HCT116 (cell line): ENCODE measurements around the gene CSAD. TPM values are rescaled to one million over a fixed set of nuclear protein-coding genes. Genes with fewer than 3 reads are reported as not detected.

Source experiments
- ATAC-seq: fragments of 200-7000 bp; cut with Tn5 transposase; 2 replicates; pipeline ENCODE4 v1.9.1; 2020; ENCODE audit warnings: mild to moderate bottlenecking, moderate library complexity
- BruUV-seq: library from RNA; stranded (reverse); fragments of 400-500 nt; replicated peaks from 2 replicates; lab custom pipeline; 2021; lab: Mats Ljungman, UMichigan
- CTCF ChIA-PET: fragments of 300-600 bp; sonication (Branson Sonifier 250); formaldehyde crosslinking; loops from one replicate; lab custom pipeline; 2021; ENCODE audit warnings: antibody characterized with exemption; lab: Charles Lee
- POLR2A ChIA-PET: fragments of 300-600, 350-600 bp; sonication (Branson Sonifier 250); formaldehyde crosslinking; loops from one replicate; lab custom pipeline; 2021; ENCODE audit warnings: antibody characterized with exemption; lab: Charles Lee
- RAD21 ChIA-PET, 2 experiments: fragments of 300-600 bp; sonication (Branson Sonifier 250); formaldehyde crosslinking; loops; one replicate each; lab custom pipeline; 2023; ENCODE audit warnings: low total read pairs in 2 of 2; ENCODE audit not compliant: uncharacterized antibody in 2 of 2, unreplicated experiment in 2 of 2, low non-redundant PET in 1 of 2; lab: Charles Lee
- DNase-seq: peaks from one replicate; pipeline ENCODE4 v3.0.0-alpha.2; 2010; ENCODE audit warnings: low read depth, low spot score
- H2AFZ ChIP-seq: fragments of 200-600 bp; shearing (Covaris generic), sonication (generic); 2 replicates; pipeline ENCODE4 v1.6.1; 2017; ENCODE audit warnings: low read depth, mixed run types, mixed read lengths, antibody characterized with exemption, low read length; ENCODE audit not compliant: poor library complexity, severe bottlenecking
- H3K27ac ChIP-seq: 2 replicates; pipeline ENCODE4 v1.5.1; 2012; ENCODE audit warnings: low read depth, low read length
- H3K27me3 ChIP-seq: fragments of 200-600 bp; sonication (generic); 2 replicates; pipeline ENCODE4 v1.6.1; 2016; ENCODE audit warnings: mixed run types, low read length, mixed read lengths; ENCODE audit not compliant: insufficient read depth
- H3K36me3 ChIP-seq, 2 experiments: fragments of 200-500 bp in 1 of 2; fragments of 200-600 bp in 1 of 2; sonication (Bioruptor generic) in 1 of 2; sonication (generic) in 1 of 2; 2 replicates each; pipeline versions ENCODE4 v1.5.1 to v1.6.1; 2014 to 2016; ENCODE audit warnings: low read length in 2 of 2, inconsistent platforms in 1 of 2, mixed read lengths in 1 of 2, mixed run types in 1 of 2; ENCODE audit not compliant: insufficient read depth in 2 of 2, control insufficient read depth in 1 of 2
- H3K4me1 ChIP-seq, 2 experiments: fragments of 200-600 bp in 1 of 2; sonication (generic) in 1 of 2; 2 replicates each; pipeline versions ENCODE4 v1.5.1 to v1.6.1; 2012 to 2017; ENCODE audit warnings: low read length in 2 of 2, inconsistent platforms in 1 of 2, mild to moderate bottlenecking in 1 of 2, mixed read lengths in 1 of 2, mixed run types in 1 of 2, moderate library complexity in 1 of 2; ENCODE audit not compliant: insufficient read depth in 2 of 2, control insufficient read depth in 1 of 2
- H3K4me2 ChIP-seq: fragments of 200-600 bp; sonication (generic); 2 replicates; pipeline ENCODE4 v1.6.1; 2017; ENCODE audit warnings: mixed run types, low read length, mixed read lengths
- H3K4me3 ChIP-seq, 2 experiments: fragments of 200-600 bp in 1 of 2; sonication (generic) in 1 of 2; replicated peaks in 1 of 2; 2 replicates each; pipeline ENCODE4 v1.5.1; 2011 to 2016; ENCODE audit warnings: low read length in 2 of 2, control low read depth in 1 of 2, low read depth in 1 of 2, mild to moderate bottlenecking in 1 of 2, mixed read lengths in 1 of 2, mixed run types in 1 of 2
- H3K79me2 ChIP-seq: fragments of 200-600 bp; sonication (generic); 2 replicates; pipeline ENCODE4 v1.6.1; 2017; ENCODE audit warnings: mild to moderate bottlenecking, mixed run types, low read length, moderate library complexity, mixed read lengths; ENCODE audit not compliant: insufficient read depth
- H3K9ac ChIP-seq: fragments of 200-600 bp; sonication (generic); 2 replicates; pipeline ENCODE4 v1.6.1; 2016; ENCODE audit warnings: low read length, mixed read lengths
- H3K9me2 ChIP-seq: fragments of 200-600 bp; sonication (generic), shearing (Covaris generic); 2 replicates; pipeline ENCODE4 v1.6.1; 2017; ENCODE audit warnings: mixed run types, mild to moderate bottlenecking, moderate library complexity; ENCODE audit not compliant: insufficient read depth
- H3K9me3 ChIP-seq, 2 experiments: fragments of 200-500 bp in 1 of 2; fragments of 200-600 bp in 1 of 2; sonication (Bioruptor generic) in 1 of 2; sonication (generic) in 1 of 2; 2 replicates each; pipeline ENCODE4 v1.6.1; 2014 to 2017; ENCODE audit warnings: low read length in 2 of 2, mixed read lengths in 2 of 2, inconsistent platforms in 1 of 2, low read depth in 1 of 2, mild to moderate bottlenecking in 1 of 2, mixed run types in 1 of 2, moderate library complexity in 1 of 2; ENCODE audit not compliant: control insufficient read depth in 1 of 2, insufficient read depth in 1 of 2
- H4K20me1 ChIP-seq: fragments of 200-600 bp; sonication (generic), shearing (Covaris generic); 2 replicates; pipeline ENCODE4 v1.6.1; 2017; ENCODE audit warnings: mixed run types, mild to moderate bottlenecking, moderate library complexity; ENCODE audit not compliant: insufficient read depth
- CBX3 ChIP-seq: IDR thresholded peaks from 2 replicates; pipeline ENCODE4 v1.6.1; 2012; ENCODE audit warnings: low read depth
- EGR1 ChIP-seq: IDR thresholded peaks from 2 replicates; pipeline ENCODE4 v1.6.1; 2012; ENCODE audit warnings: low read depth
- ELF1 ChIP-seq: IDR thresholded peaks from 2 replicates; pipeline ENCODE4 v1.6.1; 2012; ENCODE audit warnings: low read depth, borderline replicate concordance
- JUND ChIP-seq: IDR thresholded peaks from 2 replicates; pipeline ENCODE4 v1.6.1; 2012
- MAX ChIP-seq: IDR thresholded peaks from 2 replicates; pipeline ENCODE4 v1.6.1; 2012
- POLR2A ChIP-seq: IDR thresholded peaks from 2 replicates; pipeline ENCODE4 v1.7.0; 2011; ENCODE audit warnings: borderline replicate concordance; ENCODE audit not compliant: insufficient read depth, insufficient read length; ENCODE audit errors: extremely low read depth
- RAD21 ChIP-seq: IDR thresholded peaks from 2 replicates; pipeline ENCODE4 v1.6.1; 2012; ENCODE audit warnings: low read depth, mild to moderate bottlenecking
- SRF ChIP-seq: IDR thresholded peaks from 2 replicates; pipeline ENCODE4 v1.6.1; 2012; ENCODE audit warnings: low read depth
- YY1 ChIP-seq: IDR thresholded peaks from 2 replicates; pipeline ENCODE4 v1.6.1; 2011; ENCODE audit warnings: low read length, low read depth, moderate library complexity, mild to moderate bottlenecking; ENCODE audit not compliant: insufficient replicate concordance; ENCODE audit errors: extremely low read depth
- ZFX ChIP-seq: fragments of 450-650 bp; IDR thresholded peaks from 2 replicates; pipeline ENCODE4 v1.6.1; 2017
- intact Hi-C: fragments of 100-400 bp; cut with micrococcal nuclease; formaldehyde crosslinking; loops from 2 replicates; pipeline ENCODE4 v1.10.0; 2022
- total RNA-seq: library from RNA; stranded (reverse); gene quantifications from one replicate; pipeline ENCODE4 v1.2.1, GENCODE V29; 2021; ENCODE audit not compliant: unreplicated experiment
- TF ChIP-seq, protein P1 (sequence below): IDR thresholded peaks from 2 replicates; pipeline ENCODE4 v1.6.1; 2011; ENCODE audit warnings: mild to moderate bottlenecking, low read length, moderate library complexity; ENCODE audit not compliant: insufficient replicate concordance; ENCODE audit errors: extremely low read depth
- TF ChIP-seq, protein P2 (sequence below): IDR thresholded peaks from 2 replicates; pipeline ENCODE4 v1.6.1; 2012
- TF ChIP-seq, protein P3 (sequence below): IDR thresholded peaks from 2 replicates; pipeline ENCODE4 v1.6.1; 2012; ENCODE audit warnings: low read depth

Gene CSAD
- total RNA-seq, 1 experiment from 2014 or later = 20.3 TPM

GRCh38 chr12:53226815-53227214, 46.1 kb upstream of the CSAD start (continued):
- TF ChIP-seq YY1 = no peak
- TF ChIP-seq ELF1 = no peak

- BruUV-seq = no TSS peak
- H3K4me2 ChIP-seq = no peak overlapping the region
- POLR2A ChIA-PET = no interaction called here
- peak overlapping the region; percentile 46 for H3K27ac ChIP-seq
- TF ChIP-seq YY1 = no peak
- no peak for TF ChIP-seq SRF
- no peak for TF ChIP-seq POLR2A
- no peak for TF ChIP-seq RAD21
- TF ChIP-seq ZFX = no peak
- TF ChIP-seq ELF1 = no peak
- no peak for TF ChIP-seq MAX
- TF ChIP-seq, protein P1, sequence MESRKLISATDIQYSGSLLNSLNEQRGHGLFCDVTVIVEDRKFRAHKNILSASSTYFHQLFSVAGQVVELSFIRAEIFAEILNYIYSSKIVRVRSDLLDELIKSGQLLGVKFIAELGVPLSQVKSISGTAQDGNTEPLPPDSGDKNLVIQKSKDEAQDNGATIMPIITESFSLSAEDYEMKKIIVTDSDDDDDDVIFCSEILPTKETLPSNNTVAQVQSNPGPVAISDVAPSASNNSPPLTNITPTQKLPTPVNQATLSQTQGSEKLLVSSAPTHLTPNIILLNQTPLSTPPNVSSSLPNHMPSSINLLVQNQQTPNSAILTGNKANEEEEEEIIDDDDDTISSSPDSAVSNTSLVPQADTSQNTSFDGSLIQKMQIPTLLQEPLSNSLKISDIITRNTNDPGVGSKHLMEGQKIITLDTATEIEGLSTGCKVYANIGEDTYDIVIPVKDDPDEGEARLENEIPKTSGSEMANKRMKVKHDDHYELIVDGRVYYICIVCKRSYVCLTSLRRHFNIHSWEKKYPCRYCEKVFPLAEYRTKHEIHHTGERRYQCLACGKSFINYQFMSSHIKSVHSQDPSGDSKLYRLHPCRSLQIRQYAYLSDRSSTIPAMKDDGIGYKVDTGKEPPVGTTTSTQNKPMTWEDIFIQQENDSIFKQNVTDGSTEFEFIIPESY = no peak
- no peak for TF ChIP-seq CBX3
- TF ChIP-seq, protein P2, sequence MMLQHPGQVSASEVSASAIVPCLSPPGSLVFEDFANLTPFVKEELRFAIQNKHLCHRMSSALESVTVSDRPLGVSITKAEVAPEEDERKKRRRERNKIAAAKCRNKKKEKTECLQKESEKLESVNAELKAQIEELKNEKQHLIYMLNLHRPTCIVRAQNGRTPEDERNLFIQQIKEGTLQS = no peak
- TF ChIP-seq, protein P3, sequence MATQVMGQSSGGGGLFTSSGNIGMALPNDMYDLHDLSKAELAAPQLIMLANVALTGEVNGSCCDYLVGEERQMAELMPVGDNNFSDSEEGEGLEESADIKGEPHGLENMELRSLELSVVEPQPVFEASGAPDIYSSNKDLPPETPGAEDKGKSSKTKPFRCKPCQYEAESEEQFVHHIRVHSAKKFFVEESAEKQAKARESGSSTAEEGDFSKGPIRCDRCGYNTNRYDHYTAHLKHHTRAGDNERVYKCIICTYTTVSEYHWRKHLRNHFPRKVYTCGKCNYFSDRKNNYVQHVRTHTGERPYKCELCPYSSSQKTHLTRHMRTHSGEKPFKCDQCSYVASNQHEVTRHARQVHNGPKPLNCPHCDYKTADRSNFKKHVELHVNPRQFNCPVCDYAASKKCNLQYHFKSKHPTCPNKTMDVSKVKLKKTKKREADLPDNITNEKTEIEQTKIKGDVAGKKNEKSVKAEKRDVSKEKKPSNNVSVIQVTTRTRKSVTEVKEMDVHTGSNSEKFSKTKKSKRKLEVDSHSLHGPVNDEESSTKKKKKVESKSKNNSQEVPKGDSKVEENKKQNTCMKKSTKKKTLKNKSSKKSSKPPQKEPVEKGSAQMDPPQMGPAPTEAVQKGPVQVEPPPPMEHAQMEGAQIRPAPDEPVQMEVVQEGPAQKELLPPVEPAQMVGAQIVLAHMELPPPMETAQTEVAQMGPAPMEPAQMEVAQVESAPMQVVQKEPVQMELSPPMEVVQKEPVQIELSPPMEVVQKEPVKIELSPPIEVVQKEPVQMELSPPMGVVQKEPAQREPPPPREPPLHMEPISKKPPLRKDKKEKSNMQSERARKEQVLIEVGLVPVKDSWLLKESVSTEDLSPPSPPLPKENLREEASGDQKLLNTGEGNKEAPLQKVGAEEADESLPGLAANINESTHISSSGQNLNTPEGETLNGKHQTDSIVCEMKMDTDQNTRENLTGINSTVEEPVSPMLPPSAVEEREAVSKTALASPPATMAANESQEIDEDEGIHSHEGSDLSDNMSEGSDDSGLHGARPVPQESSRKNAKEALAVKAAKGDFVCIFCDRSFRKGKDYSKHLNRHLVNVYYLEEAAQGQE = no peak
- no peak for TF ChIP-seq EGR1
- no peak for TF ChIP-seq JUND
- TF ChIP-seq, all 23 proteins: peak for 0
- Histone ChIP-seq H2AFZ (no peak overlapping the region), H3K9me3 (no peaks in the 10 kb centered on the region), H3K4me1 (peaks cover 58 to 79% of the 10 kb centered on the region in 2 experiments), H3K27me3 (no peaks in the 10 kb centered on the region), H3K4me3 (no peak overlapping the region), H3K36me3 (no peaks in the 10 kb centered on the region), H3K79me2 (no peaks in the 10 kb centered on the region), H3K9ac (no peak overlapping the region), H4K20me1 (no peaks in the 10 kb centered on the region), H3K9me2 (no peaks in the 10 kb centered on the region)
- no peak for ATAC-seq
- intact Hi-C loops = no loop called here
- ChIA-PET RAD21 (no interaction called here), CTCF (no interaction called here)
- DNase-seq = no peak
Measured at GRCh38 chr12:53225635-53226424, 45.1 kb upstream of the CSAD start.
